ENCODE measurements around the gene VGLL4. TPM values are rescaled to one million over a fixed set of nuclear protein-coding genes. Genes with fewer than 3 reads are reported as not detected.
A peak's percentile ranks its signal among the peaks of the same experiment; 100 is the strongest.
"Not testable (repeated sequence)": the region's sequence is repeated elsewhere in the genome, so short reads cannot be mapped to it uniquely, and the experiment has no call there.

VGLL4 gene
- total RNA-seq, 2 donors from 2014 or later: 47.5 to 49.7 TPM

GRCh38 chr3:11532931-11533391 lies 110.8 kb downstream of the VGLL4 start:
- Mint-ChIP-seq H3K4me1 (peaks cover 3% of the 10 kb centered on the region), H3K9me3 (no peaks in the 10 kb centered on the region), H3K27me3 (ENCODE audit: insufficient read depth) (no peaks in the 10 kb centered on the region), H3K36me3 (ENCODE audit: low read depth) (no peaks in the 10 kb centered on the region), H3K27ac (no peak overlapping the region), H3K4me3 (no peak overlapping the region)
- H3K27me3 ChIP-seq (ENCODE audit: control insufficient read depth, insufficient read depth, low read length, poor library complexity, severe bottlenecking): no peaks in the 10 kb centered on the region
- TF ChIP-seq CTCF (conservative IDR thresholded peaks at IDR 0.05): no peak
- WGBS, 2 experiments (ENCODE audit: insufficient coverage in 1 of 2, insufficient read length in 1 of 2): 76 to 93% methylated on average over 8 to 9 of the region's 9 CpGs
- H3K4me3 ChIP-seq (ENCODE audit: low read length): no peak overlapping the region
- DNase-seq: no peak
- H3K9ac ChIP-seq (ENCODE audit: extremely low read depth, low read length, poor library complexity, severe bottlenecking): no peak overlapping the region
- no peaks in the 10 kb centered on the region for H3K4me1 ChIP-seq (ENCODE audit: control insufficient read depth, insufficient read depth, low read length)
- no peaks in the 10 kb centered on the region for H3K36me3 ChIP-seq (ENCODE audit: control insufficient read depth, insufficient read depth, low read length)
- no peak overlapping the region for H3K27ac ChIP-seq (ENCODE audit: low read depth, low read length)
- no peaks in the 10 kb centered on the region for H3K9me3 ChIP-seq (ENCODE audit: control insufficient read depth, low read length)

- Histone ChIP-seq H3K4me1 (ENCODE audit: control insufficient read depth, insufficient read depth, low read length) (no peaks in the 10 kb centered on the region), H3K9ac (ENCODE audit: extremely low read depth, low read length, poor library complexity, severe bottlenecking) (no peak overlapping the region), H3K4me3 (ENCODE audit: low read length) (no peak overlapping the region), H3K9me3 (ENCODE audit: control insufficient read depth, low read length) (no peaks in the 10 kb centered on the region), H3K27me3 (ENCODE audit: control insufficient read depth, insufficient read depth, low read length, poor library complexity, severe bottlenecking) (no peaks in the 10 kb centered on the region), H3K36me3 (ENCODE audit: control insufficient read depth, insufficient read depth, low read length) (no peaks in the 10 kb centered on the region), H3K27ac (ENCODE audit: low read depth, low read length) (peak overlapping the region; percentile 12)
- 75 to 93% methylated on average over 9 to 11 of the region's 11 CpGs for WGBS, 2 experiments (ENCODE audit: insufficient coverage in 1 of 2, insufficient read length in 1 of 2)
- Mint-ChIP-seq H3K4me3 (no peak overlapping the region), H3K36me3 (ENCODE audit: low read depth) (no peaks in the 10 kb centered on the region), H3K27ac (no peak overlapping the region), H3K4me1 (peaks cover 1% of the 10 kb centered on the region), H3K27me3 (ENCODE audit: insufficient read depth) (no peaks in the 10 kb centered on the region), H3K9me3 (no peaks in the 10 kb centered on the region)
- no peak for TF ChIP-seq CTCF (conservative IDR thresholded peaks at IDR 0.05)
- no peak for DNase-seq
These were observed 113.5 kb downstream of the VGLL4 start for GRCh38 chr3:11530153-11530721.

GRCh38 chr3:11529281-11529680 lies 114.4 kb downstream of the VGLL4 start:
- H3K27me3 Mint-ChIP-seq (ENCODE audit: insufficient read depth): no peaks in the 10 kb centered on the region
- no peaks in the 10 kb centered on the region for H3K9me3 Mint-ChIP-seq
- Histone ChIP-seq H3K27ac (ENCODE audit: low read depth, low read length) (no peak overlapping the region), H3K9me3 (ENCODE audit: control insufficient read depth, low read length) (no peaks in the 10 kb centered on the region), H3K4me3 (ENCODE audit: low read length) (no peak overlapping the region), H3K4me1 (ENCODE audit: control insufficient read depth, insufficient read depth, low read length) (no peaks in the 10 kb centered on the region), H3K36me3 (ENCODE audit: control insufficient read depth, insufficient read depth, low read length) (no peaks in the 10 kb centered on the region), H3K27me3 (ENCODE audit: control insufficient read depth, insufficient read depth, low read length, poor library complexity, severe bottlenecking) (no peaks in the 10 kb centered on the region), H3K9ac (ENCODE audit: extremely low read depth, low read length, poor library complexity, severe bottlenecking) (no peak overlapping the region)
- no peak for TF ChIP-seq CTCF (conservative IDR thresholded peaks at IDR 0.05)
- no peaks in the 10 kb centered on the region for H3K36me3 Mint-ChIP-seq (ENCODE audit: low read depth)
- no peak for DNase-seq
- 97 to 98% methylated on average over 4 of the region's 4 CpGs for WGBS, 2 experiments (ENCODE audit: insufficient coverage in 1 of 2, insufficient read length in 1 of 2)
- H3K27ac Mint-ChIP-seq: no peak overlapping the region
- H3K4me1 Mint-ChIP-seq: no peaks in the 10 kb centered on the region
- H3K4me3 Mint-ChIP-seq: no peak overlapping the region

- not testable (repeated sequence) for H3K27ac Mint-ChIP-seq; H3K4me1 Mint-ChIP-seq; H3K9me3 Mint-ChIP-seq; H3K9ac ChIP-seq (ENCODE audit: extremely low read depth, low read length, poor library complexity, severe bottlenecking); H3K4me3 Mint-ChIP-seq; H3K9me3 ChIP-seq (ENCODE audit: control insufficient read depth, low read length); H3K36me3 ChIP-seq (ENCODE audit: control insufficient read depth, insufficient read depth, low read length); H3K27ac ChIP-seq (ENCODE audit: low read depth, low read length); H3K4me3 ChIP-seq (ENCODE audit: low read length); DNase-seq; H3K36me3 Mint-ChIP-seq (ENCODE audit: low read depth); H3K27me3 Mint-ChIP-seq (ENCODE audit: insufficient read depth); H3K27me3 ChIP-seq (ENCODE audit: control insufficient read depth, insufficient read depth, low read length, poor library complexity, severe bottlenecking); H3K4me1 ChIP-seq (ENCODE audit: control insufficient read depth, insufficient read depth, low read length)
- WGBS, 2 experiments (ENCODE audit: insufficient coverage in 1 of 2, insufficient read length in 1 of 2): 93 to 100% methylated on average over 3 to 5 of the region's 5 CpGs
These were observed 117.6 kb downstream of the VGLL4 start for GRCh38 chr3:11526121-11526520.
